HK-2 (cell line): Measurements from ENCODE around the gene SLC7A11.
A peak's percentile ranks its signal among the peaks of the same experiment; 100 is the strongest.

ENCODE experiments used
- DNase-seq: peaks from one replicate; pipeline ENCODE4 v3.0.0-alpha.2; 2018; ENCODE audit not compliant: unreplicated experiment

The SLC7A11 gene

DNA sequence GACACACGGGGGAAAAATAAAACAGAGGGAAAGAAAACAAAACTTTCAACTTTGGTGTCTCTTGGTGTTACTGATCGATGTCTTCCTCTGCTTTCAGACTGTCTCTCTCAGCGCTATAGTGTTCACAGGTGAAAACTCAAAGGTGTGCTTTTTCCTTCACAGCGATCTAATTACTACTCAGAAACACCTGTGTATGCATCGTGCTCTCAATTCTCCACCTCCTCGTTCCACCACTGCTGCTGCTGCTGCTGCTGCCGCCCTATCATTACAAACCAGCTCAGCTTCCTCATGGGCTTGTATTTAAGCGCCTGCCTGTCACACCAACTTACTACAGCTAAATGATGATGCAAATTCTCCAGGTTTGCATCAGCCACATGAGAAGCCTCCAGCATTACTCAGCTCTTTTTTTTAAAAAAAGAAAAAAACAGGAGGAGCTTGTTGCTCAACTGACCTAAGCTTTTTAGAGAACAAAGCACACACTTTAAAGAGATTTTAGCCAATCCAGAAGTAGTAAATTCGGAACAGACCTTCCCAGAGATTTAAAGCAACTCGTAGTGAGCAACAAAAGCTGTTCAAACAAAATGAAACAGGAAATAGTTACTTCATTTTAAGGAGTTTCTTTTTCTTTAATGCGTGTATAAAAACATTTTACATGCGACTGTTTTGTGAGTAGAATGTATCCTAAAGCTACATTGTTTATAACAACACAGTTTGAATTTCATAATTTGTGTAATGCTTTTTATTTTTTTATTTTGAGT lies at the start of gene SLC7A11:
SLC7A11 (minus strand) TSS at position 274 of the 758 bp plus-strand sequence. CDS start 280 bp downstream, outside the sequence.
- peak; percentile 77 for DNase-seq

DNA sequence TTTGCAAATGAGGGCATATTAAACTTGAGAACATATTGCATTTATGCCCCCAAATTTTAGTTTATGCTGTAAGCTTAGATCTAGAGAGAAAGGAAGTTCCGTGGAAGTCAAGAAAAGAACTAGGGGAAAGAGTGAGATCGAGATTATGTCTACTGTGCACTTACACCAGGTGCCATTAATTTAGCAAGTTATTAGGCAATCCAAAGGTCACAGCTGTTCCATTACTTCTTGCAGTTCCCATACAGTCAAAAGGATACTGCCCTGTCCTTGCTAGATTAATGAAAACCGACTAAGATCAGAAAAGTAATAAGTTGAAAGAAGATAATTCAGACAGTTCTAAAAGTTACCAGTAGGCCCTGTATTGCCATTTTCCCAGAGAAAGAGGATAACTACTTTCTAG lies 49.3 kb upstream of the SLC7A11 start:
- DNase-seq = no peak

DNA sequence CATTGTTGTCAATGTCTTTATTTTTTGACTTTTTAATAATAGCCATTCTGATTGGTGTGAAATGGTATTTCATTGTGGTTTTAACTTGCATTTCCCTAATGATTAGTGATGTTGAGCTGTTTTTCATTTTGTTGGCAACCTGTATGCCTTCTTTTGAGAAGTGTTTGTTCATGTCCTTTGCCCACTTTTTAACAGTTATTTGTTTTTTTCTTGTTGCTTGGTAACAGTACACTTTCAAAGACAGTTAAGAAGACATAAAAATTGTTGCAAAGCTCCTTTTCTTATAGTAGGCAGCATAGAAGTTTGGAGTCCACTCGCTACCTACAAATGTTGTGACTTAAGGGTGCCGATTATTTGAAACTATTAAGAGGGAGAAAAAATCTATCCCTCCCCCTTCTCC lies 48.7 kb upstream of the SLC7A11 start:
- DNase-seq = no peak

DNA sequence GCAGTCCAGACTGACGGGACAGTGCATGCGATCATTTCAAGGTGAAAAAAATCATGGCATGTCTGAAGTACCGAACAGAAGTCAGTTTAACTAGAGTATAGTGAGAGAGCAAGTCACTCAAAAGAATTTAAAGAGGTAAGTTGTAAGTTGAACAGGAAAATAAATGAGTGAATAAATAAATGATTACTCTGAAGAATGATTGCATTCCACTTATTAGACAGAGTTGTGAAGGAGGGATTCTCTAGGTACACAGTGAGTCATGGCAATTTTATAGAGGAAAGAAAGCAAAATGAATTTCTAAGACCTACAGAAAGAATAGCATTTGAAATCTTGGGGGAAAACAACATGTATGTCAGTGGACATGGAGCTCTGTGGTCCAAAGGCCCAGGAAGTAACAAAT lies 37.1 kb upstream of the SLC7A11 start:
- no peak for DNase-seq

DNA sequence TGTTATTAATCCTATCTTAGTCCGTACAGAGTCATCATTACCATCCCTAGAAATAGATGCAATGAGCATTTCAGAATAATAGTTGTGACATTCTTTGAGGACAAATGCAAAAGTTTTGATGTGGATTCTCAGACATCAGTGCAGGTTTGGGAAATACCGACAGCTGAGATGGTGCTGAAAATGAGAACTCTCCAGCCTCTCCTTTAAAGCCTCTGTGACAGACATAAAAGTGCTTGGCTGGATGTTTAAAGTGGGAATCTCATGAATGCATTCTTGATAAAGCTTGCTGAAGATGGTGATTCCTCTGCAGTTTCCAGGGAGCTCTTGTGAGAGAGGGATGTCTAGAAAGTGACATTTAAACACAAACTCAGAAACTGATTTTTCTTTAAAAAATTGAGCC lies 35.0 kb upstream of the SLC7A11 start:
- no peak for DNase-seq

DNA sequence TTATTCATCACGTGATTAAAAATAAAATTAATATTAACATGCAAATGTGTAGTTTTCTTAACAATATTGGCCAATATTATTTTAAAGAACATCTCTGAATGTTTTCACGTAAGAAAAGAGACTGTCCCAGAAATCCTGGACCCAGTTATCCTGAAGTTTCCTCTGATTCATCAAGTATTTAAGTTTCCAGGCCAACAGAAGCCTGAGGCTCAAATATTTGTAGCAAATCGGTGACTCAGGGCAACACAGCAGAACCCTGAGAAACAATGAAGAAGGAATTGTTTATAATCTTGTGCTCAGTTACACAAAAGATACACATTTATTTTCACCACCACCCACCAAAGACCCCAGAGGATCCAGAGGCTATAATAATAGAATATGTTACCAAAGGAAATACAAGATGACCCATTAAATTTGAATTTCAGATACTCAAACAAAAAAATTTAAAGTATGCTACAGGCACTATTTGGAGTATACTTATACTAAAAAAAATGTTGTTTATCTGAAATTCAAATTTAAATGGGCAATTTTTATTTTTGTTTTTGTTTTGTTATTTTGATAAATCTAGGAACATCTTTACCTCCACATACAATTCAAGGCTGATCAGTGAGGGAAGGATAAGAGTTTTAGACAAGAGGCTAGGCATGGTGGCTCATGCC lies 33.9 kb upstream of the SLC7A11 start:
- no peak for DNase-seq

DNA sequence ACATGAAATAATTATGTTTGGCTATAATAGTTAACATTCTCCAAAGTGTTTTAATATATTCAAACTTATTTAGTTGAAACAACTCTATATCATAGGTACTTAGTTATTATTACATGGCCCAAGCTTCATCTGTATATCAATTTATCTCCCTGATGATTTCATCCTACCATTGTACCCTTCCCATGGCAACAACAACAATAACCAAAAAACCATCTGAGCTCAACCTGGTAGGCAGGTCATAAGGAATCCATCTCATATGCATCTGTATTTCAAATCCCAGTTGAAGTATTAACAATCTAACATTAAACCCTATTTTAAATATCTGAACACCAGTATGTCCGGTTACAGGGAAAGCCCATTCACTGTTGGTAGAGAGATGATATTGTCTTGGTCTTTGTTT lies 33.1 kb upstream of the SLC7A11 start:
- no peak for DNase-seq

DNA sequence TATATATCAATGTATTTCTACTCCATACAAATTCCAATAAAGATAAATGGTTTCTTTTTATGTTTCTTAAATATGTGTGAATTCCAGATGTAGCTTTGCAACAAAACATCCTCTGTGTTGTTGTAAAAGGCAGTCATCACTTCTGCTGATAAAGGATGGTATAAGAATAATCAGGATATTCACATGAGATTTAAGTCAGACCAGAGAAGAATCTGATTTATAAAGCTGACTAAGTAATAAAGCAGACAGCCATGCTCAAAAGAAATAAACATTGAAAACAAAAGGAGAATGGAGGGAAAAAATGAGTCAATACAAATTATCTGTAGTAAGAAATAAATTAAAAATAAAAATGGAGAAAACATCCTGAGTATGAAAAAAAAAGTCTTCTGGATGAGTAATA lies 27.0 kb upstream of the SLC7A11 start:
- no peak for DNase-seq

DNA sequence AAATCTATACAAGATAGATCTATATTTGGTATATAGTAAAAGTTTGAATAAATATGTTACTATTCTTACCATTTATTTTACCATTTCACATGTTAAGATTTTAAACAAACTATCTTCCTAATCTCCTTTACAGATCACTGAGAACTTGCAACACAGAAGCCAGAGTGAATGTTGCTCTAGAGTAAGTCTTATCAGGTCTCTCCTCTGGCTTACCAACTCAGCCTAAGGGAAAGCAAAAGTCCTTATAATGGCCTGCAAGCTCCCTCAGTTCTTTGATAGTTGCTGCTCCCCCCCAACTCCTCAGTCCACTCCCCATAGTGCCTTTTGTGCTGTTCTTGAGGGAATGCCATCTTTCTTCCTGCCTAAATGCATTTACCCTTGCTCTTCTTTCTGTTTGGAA lies 25.7 kb upstream of the SLC7A11 start:
- DNase-seq = no peak

DNA sequence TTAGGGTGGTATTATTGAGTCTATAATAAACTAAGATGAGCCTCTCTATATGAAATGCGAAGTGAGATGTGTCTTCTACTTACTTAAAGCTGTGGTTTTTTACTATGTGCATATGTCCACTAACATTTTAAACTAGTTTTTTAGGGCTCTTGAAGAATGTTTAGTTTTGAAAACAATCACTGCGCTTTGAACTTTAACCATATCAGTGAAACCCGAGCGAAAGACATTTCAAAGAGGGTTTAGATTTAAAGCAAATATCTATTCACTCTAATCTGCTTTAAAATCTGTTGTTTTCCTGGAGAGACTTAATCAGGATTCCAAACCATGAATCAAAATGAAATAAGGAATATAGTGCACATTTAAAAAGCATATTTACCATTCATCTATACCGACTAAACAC lies 24.8 kb upstream of the SLC7A11 start:
- DNase-seq = no peak

DNA sequence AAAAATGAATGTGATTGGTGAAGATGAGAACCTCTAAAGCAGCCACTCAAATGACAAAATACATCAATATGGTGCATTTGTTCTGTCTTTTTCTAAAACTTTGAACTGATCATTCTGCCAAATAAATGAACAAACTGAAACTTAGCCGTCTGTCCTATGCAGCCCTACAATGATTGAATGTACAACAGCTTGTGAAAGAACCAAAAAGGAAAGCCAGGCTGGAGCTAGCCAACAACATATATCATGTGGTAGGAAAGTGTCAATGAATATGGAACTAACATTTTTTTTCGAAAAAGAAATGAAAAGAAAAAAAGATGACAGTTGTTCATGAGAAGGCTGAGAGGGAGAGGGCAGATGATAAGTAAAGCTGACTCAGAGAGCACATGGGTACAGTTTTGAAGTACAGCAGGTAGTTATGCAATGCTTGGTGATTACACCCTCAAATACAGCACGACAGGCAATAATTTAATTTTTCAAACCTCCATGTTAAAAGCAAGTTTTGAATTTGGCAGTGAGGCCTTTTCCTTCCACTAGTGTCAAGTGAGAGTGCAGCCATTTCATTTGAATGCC lies 21.2 kb upstream of the SLC7A11 start:
- DNase-seq = no peak

DNA sequence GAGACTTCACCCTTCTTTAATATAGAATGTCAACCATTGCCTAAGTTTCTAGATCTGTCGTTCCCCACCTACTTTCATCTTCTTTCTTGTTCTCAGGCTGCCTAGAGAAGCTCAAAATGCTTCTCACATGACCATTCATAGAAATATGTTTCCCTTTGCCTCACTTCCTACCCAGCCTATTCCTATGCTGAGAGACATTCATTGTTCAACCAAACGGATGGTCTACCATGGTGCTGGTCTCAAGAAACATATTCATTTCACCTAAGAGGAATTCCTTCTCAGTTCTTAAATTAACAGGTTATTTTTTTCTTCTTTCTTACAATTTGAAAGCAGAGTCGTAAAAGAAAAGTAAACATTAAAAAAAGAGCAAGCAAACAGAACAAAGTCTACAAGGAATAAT lies 20.3 kb upstream of the SLC7A11 start:
- no peak for DNase-seq

DNA sequence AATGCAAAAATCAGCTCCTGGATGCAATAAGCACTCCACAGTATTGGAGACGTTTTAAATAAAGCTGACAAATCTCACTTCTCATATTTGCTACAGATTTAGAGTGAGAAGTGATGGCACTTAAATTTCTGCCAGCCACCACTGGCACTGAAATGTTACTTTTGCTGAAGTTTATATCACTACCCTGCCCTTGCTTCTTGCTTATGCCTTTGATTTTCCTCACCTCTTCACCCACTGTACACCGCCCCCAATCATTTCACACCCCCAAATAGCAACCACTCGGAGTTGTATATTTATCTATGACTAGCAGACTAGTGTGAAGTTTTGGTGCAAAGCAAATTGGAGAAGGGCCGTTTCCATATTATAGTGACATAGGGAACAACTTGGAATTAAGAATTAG lies 19.9 kb upstream of the SLC7A11 start:
- no peak for DNase-seq

DNA sequence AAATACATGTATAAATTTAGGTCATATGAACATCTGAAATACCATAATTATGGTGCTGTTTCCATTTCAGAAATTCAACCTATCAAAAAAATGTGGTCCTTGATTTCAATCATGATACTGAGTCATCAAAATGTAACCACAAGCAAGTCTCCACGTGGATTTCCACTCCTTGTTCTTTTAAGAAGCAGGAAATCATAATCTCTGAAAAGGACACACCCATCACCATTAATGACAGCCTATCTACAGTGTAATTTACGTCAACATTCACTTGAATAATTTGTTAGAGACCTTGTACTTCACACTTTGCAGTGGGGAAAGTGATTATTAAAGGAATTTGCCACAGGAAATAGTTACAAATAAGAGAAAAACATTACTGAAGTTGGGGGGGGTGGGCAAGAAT lies 17.7 kb upstream of the SLC7A11 start:
- no peak for DNase-seq

DNA sequence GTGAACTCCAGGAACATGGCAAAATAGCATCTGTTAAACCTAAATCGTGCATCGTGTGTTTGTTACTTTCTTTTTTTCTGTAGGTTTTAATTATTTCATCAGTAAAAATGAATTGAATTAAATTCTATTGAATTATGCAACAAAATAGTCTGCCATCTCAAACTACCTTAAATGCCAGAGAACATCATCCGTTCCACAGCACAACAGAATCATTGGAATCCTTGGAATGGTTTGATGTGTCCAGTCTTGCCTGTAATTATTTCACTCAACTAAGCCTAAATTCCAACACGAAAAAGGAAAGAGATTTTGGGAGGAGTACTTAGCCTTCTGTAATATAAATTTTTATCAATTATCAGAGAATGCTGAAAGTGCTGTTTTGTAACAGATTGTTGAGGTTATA lies 17.1 kb upstream of the SLC7A11 start:
- DNase-seq = no peak

DNA sequence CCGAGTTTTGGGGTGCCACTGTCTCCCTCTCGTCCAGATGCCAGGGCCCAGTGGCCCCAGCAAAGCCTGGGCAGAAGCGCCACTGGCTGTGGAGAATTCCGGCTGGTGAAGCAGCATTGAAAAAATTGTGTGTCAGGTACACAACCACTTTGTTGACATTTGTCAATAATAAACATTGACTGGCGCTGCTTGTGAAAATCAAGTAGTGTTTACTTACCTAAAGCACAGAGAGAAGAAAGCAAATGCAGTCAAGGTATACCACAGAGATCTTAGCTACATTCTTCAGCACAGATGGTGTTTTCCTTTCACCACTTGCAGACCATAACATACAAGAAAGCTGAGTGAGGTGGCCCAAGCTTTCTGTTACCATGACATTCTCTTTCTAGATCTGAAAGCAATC lies 14.5 kb upstream of the SLC7A11 start:
- no peak for DNase-seq

DNA sequence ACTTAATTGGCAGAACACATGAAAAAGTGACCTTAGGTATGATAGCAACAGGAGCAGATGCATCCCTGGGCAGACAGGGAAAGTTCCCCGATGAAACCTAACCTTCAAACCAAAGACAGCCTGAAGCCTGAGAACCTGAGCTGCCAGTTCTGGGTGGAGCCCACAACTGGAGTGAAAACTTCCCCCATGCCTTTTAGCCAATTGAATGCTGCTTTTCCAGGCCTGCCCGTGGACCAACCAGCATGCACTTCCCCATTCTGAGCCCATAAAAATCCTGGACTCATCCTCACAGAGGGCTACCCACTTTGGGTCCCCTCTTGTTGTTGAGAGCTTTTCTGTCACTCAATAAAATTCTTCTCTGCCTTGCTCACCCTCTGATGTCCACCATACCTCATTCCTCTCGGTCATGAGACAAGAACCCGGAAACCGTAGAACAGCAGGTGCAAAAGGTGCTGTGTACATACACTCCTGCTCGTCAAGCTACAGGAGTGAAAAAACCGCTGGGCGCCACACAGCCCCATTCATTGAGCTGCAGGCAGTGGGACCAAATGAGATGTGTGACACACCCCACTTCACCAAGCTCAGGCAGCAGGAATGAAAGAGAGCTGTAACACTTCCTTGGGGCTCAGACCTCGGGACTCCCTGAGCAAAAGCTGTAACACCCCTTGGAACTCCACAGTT lies 13.9 kb upstream of the SLC7A11 start:
- no peak for DNase-seq

DNA sequence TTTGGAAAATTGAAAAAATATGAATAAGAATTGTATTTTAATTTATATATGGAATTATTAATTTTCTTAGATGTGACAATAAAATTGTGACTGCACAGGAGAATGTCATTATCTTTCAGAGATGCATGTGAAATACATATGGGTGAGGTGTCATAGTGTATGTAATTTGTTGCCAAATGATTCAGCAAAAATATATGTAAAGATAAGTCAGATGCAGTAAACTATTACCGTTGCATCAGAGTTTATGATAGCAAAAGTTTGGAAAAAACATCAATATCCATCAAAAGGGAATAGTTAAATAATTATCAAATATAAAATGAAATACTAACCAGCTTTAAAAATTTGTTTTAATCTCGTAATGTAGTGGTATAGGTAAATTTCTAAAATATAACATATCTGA lies 10.4 kb upstream of the SLC7A11 start:
- DNase-seq = no peak

DNA sequence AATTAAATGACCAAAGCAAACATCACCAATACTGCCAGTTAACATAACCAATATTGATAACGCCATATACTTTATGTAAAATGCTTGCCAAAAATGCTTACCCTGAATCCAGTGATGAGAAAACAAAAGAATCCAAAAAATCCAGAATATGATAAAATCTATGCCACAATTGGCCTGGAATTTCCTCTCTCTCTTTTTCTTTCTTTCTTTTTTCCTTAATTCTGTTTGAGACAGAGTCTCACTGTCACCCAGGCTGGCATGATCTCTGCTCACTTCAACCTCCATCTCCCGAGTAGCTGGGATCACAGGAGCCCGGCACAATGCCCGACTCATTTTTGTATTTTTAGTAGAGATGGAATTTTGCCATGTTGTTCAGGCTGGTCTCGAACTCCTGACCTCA lies 9.8 kb upstream of the SLC7A11 start:
- no peak for DNase-seq

DNA sequence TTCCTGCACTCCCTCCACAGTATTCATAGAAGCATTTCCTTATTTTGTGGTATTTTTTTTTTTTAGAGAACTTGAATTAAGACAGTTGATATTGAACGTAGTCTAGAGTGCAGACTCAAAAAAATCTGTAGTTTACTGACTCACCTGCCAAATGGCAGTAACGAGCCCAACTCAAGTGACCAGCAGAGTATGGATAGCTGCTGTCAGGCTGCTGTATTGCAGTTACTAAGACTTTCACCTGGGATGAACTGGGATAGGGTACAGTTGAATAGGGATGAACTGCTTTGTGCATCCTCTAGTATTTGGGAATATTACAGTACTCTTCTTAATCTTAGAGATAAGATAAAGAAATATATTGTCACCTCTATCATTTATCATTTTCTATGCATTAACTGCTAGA lies 7.0 kb upstream of the SLC7A11 start:
- DNase-seq = no peak

DNA sequence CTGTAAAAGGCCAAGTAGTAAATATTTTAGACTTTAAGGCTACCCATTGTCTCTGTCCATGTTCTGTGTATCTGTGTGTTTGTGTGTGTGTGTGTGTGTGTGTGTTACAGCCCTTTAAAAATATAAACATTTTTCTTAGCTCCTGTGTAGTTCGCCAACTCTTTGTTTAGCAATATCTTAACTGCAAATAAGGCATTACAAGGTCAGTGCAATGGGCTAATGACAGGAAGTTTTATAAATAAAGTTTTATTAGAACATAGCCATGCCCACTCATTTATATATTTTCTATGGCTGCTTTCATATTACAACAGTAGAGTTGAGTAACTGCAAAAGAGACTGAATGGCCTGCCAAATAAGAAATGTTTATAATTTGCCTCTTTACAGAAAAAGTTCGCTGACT lies 5.9 kb upstream of the SLC7A11 start:
- no peak for DNase-seq

DNA sequence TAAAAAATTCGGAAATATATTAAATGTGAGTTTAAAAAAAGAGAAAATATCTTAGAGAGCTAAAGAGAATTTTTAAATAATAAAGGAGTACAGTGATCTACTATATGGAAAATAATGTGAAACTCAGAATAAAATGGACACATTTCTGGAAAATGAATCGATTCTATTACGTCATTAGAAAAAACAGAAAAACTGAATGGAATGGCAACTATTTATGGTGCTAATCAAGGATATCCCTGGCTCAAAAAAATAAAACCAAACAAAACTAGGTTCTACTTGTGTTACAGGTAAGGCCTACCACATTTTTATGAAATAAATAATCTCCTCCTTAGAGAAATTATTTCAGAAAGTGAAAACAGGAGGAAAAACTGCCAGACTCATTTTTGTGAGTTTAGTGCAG lies 5.5 kb upstream of the SLC7A11 start:
- no peak for DNase-seq

DNA sequence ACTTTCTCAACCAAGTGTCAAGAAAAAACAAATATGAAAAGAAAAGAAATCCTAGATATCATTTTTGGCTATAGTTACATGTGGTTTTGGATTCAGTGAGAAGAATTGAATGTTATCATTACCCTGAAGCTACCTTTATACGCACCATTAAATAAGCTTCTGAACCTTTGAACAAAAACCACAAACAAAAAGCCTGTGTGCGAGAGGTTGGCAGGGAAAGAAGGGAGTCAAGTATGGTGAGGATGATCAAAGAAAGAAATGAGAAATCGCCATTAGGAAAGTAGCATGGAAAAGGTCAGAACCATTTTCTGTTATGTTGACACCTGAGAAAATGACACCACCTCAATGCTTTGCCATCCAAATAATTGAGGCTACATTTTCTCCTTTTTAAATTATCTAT lies 1.2 kb upstream of the SLC7A11 start:
- no peak for DNase-seq
